ENCODE measurements around the gene PCBP1. TPM values are rescaled to one million over a fixed set of nuclear protein-coding genes. Genes with fewer than 3 reads are reported as not detected.
"Not testable (repeated sequence)": the region's sequence is repeated elsewhere in the genome, so short reads cannot be mapped to it uniquely, and the experiment has no call there.

Gene PCBP1
- total RNA-seq, 2 donors from 2014 or later = 97.9 to 128 TPM

- ATAC-seq (no peak), DNase-seq (no peak)
- Histone ChIP-seq H3K36me3 (replicated peaks in 1 of 2; ENCODE audit: insufficient read depth in 1 of 2, low read depth in 2 of 2) (no peaks in the 10 kb centered on the region), H3K27me3 (no peaks in the 10 kb centered on the region), H3K4me3 (no peak overlapping the region), H3K27ac (peak overlapping the region; percentile 93 to 100 (median 100)), H3K4me1 (peaks cover 23% of the 10 kb centered on the region), H3K9me3 (no peaks in the 10 kb centered on the region)
- TF ChIP-seq POLR2A (IDR thresholded peaks at IDR 0.05) (no peak), CTCF (IDR thresholded peaks at IDR 0.05) (no peak)
- intact Hi-C loops (cut with DNase I) = no loop called here
- 71 to 73% methylated on average over 13 of the region's 13 CpGs for WGBS, 2 donors
Measured at GRCh38 chr2:70125498-70125898, 38.2 kb downstream of the PCBP1 start.

- intact Hi-C loops (cut with DNase I) = no loop called here
- H3K36me3 ChIP-seq (replicated peaks in 1 of 2; ENCODE audit: insufficient read depth in 1 of 2, low read depth in 2 of 2) = no peaks in the 10 kb centered on the region
- no peaks in the 10 kb centered on the region for H3K27me3 ChIP-seq
- H3K4me3 ChIP-seq = no peak overlapping the region
- DNase-seq (no peak), ATAC-seq (no peak)
- TF ChIP-seq CTCF (IDR thresholded peaks at IDR 0.05) = no peak
- H3K9me3 ChIP-seq = no peaks in the 10 kb centered on the region
- no peak overlapping the region for H3K27ac ChIP-seq
- peaks cover 26% of the 10 kb centered on the region for H3K4me1 ChIP-seq
- WGBS, 2 donors = 95 to 98% methylated on average over 2 of the region's 2 CpGs
Measured at GRCh38 chr2:70126413-70126812, 39.1 kb downstream of the PCBP1 start.

- Histone ChIP-seq H3K36me3 (replicated peaks in 1 of 2; ENCODE audit: insufficient read depth in 1 of 2, low read depth in 2 of 2) (no peaks in the 10 kb centered on the region), H3K4me3 (no peak overlapping the region), H3K27ac (no peak overlapping the region), H3K4me1 (peaks cover 40% of the 10 kb centered on the region), H3K27me3 (no peaks in the 10 kb centered on the region), H3K9me3 (no peaks in the 10 kb centered on the region)
- intact Hi-C loops (cut with DNase I) = no loop called here
- no peak for ATAC-seq
- WGBS, 2 donors = 23 to 37% methylated on average over 1 of the region's 1 CpG
- TF ChIP-seq POLR2A (IDR thresholded peaks at IDR 0.05) (no peak), CTCF (IDR thresholded peaks at IDR 0.05) (no peak)
- no peak for DNase-seq
Measured at GRCh38 chr2:70128005-70128404, 40.7 kb downstream of the PCBP1 start.

GRCh38 chr2:70131344-70132143, 44.3 kb downstream of the PCBP1 start:
- H3K27ac ChIP-seq = peak overlapping the region in 3 of 4 donors; percentile 82 to 91 (median 87)
- intact Hi-C loops (cut with DNase I) = not testable (repeated sequence)
- 66 to 72% methylated on average over 17 of the region's 17 CpGs for WGBS, 2 donors

GRCh38 chr2:70132244-70133126, 45.2 kb downstream of the PCBP1 start:
- Histone ChIP-seq H3K4me3 (no peak overlapping the region), H3K36me3 (replicated peaks in 1 of 2; ENCODE audit: insufficient read depth in 1 of 2, low read depth in 2 of 2) (no peaks in the 10 kb centered on the region), H3K27ac (peak overlapping the region; percentile 73 to 91 (median 84)), H3K9me3 (no peaks in the 10 kb centered on the region), H3K4me1 (peaks cover 53% of the 10 kb centered on the region), H3K27me3 (no peaks in the 10 kb centered on the region)
- 0 to 2% methylated on average over 8 of the region's 8 CpGs for WGBS, 2 donors
- intact Hi-C loops (cut with DNase I) = no loop called here
- DNase-seq (peak in 3 of 4 donors; percentile 49 to 64 (median 55)), ATAC-seq (peak; percentile 67)
- TF ChIP-seq CTCF (IDR thresholded peaks at IDR 0.05) = no peak
- TF ChIP-seq POLR2A (IDR thresholded peaks at IDR 0.05) = peak in 2 of 3 donors; percentile 42 to 57

More at GRCh38 chr2:70131344-70132143, 44.3 kb downstream of the PCBP1 start:
- not testable (repeated sequence) for H3K9me3 ChIP-seq; DNase-seq; H3K27me3 ChIP-seq; ATAC-seq; H3K4me3 ChIP-seq; H3K36me3 ChIP-seq (replicated peaks in 1 of 2; ENCODE audit: insufficient read depth in 1 of 2, low read depth in 2 of 2)
- H3K4me1 ChIP-seq = peaks cover 48% of the 10 kb centered on the region

Measured in body of pancreas (tissue), 4 donors.